Measurements from ENCODE around the gene HSP90AB1.

GRCh38 chr6:44243345-44243744 lies 3.6 kb upstream of the HSP90AB1 start:
- no peak for TF ChIP-seq CTCF (conservative IDR thresholded peaks at IDR 0.05)
- TF ChIP-seq ZFX (IDR thresholded peaks at IDR 0.05) = no peak
